CD4-positive, alpha-beta T cell treated with Interleukin-2 at 100 ng/mL for 4 hours (primary cell): ENCODE results near the gene NOP56.

ENCODE experiments used
- DNase-seq: peaks from one replicate; pipeline ENCODE4 v3.0.0-alpha.2; 2020; ENCODE audit warnings: low spot score

The NOP56 gene

DNA sequence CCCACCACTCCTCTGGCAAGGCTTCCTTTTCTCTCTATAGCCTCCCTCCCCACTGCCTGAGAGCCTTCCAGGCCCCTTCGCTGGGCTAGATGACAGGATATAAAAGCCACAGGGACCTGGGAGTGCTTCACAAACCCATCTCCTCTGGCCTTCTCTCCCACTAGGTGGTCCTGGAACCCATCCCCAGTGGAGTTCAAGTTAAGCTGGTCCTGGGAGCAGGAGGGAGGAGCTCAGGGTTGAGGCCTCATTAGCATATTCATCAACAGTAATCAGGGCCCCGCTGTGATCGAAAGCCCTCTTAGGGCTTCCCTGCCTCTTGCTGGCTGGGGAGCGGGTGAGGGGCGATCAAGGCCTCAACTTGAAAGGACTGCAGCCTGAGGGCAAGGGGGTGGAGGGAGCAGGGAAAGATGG lies 49.2 kb downstream of the NOP56 start:
- DNase-seq, result no peak

DNA sequence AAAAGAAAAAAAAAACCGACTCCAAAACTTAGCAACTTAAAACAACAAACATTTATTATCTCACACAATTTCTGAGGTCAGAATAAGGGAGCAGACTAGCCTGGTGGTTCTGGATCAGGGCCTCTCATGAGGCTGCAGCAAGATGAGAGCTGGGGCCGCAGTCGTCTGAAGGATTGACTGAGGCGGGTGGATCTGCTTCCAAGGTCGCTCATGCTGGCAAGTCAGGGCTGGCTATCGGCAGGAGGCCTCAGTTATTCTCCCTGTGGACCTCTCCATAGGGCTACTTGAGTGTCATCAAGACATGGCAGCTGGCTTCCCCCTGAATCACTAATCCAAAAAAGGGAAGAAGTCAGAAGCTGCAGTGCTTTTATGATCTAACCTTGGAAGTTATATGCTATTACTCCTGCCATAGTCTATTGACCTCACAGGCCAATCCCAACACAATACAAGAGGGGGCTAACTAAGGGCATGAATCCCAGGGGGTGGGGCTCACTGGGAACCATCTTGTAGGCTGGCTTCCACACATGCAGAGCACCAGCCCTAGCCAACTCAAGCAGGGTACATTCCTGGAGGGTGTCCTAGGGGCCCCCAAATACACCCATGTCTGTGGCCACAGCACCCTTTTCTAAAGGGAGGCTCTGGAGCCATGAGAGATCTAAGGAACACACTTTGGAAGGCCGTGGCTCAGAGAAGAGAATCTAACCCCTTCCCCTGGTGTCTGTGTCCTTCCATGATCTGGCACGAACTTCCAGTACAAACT lies 51.5 kb downstream of the NOP56 start:
- DNase-seq, result no peak

DNA sequence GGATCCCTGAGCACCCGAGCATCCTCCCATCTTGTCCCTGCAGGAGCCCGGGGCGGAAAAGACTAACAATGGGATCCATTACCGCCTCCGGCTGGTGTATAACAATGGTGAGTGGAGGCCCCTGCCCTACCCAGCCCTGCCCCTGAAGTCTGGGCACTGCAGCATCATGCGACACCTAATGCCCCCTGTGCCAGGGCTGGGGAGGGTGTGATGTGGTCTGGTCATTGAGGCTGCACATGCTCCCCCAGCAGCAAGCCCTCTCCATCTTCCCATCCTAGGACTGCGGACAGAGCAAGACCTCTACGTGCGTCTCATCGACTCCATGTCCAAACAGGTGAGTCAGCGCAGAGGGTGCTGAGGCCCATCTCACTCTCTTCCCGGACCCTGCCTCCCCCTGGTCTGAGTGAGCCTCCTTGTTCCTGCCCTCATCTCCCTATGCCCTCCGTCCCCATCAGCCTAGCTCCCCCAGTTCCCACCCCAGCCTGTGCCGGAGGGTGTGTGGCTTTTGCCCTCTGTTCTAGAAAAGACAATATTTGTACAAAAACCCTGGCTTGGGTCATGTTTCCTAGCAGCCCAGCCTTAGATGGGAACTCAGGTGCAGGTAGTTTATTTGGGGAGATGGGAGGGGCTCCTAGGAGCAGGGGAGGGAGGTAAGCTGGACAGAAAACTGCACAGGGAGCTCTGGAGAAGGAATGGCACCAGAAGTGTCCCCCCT lies 53.7 kb downstream of the NOP56 start:
- no peak for DNase-seq

DNA sequence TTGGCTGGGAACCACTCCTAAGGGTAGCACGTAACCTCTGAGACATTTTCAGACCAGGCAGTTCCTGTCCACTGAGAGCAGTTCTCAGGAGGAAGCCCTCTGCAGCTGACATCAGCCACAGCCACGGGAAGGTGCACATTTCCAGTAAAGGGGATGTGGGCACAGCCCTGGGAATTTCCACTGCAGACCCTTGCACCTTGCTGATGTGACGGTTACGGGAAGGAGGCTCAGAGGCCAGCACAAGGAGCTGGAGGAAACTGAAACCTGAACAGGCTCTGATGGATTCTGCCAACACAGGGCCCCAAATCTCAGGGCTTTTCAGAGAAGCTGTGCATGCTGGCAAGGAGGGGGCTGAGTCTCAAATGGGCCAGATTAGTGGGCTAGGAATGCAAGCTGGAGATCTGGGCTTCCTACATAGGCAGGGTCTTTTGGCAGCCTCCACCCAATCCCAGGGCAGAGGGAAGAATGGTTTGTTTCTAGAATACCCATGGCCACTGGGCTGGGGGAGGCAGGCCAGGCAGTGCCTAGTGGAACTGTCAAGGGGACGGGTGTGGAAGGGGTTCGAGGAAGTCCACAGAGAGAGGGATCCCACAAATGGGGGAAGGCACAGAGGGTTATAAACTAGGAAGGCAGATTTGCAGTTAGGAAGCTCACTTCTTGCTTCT lies 54.4 kb downstream of the NOP56 start:
- DNase-seq, result no peak

DNA sequence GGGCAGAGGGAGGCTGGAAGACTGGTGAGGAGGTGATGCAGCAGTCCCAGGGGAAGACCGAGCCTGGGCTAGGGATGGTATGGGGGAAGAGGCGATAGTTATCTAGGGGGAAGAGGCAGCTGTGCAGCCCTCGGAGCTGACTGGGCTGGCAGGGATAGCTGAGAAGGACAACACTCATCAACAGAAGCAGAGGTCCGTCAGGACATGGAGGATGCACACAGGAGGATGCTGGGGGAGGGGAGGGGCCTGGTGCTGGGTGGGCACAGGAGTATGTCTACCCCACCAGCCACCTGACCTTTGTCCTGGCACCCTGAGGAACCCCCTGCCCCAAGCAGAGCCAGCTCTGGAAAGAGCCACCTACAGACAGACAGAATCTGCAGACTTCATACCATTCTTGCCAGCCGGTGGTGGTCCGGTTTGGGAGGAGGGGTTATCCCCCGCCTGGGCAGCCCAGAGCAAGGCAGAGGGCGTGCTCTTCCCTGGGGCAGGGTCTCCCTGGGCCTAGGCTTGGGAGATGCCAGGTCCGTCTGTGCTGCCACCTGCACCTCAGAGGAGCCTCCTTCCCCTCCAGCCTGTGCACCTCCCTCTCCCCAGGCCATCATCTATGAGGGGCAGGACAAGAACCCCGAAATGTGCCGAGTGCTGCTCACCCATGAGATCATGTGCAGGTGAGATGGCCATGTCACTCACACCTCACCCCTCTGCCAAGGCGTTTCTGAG lies 55.1 kb downstream of the NOP56 start:
- no peak for DNase-seq
